Neural cell (in vitro differentiated cells): ENCODE data around the gene TMEM184A. TPM values are rescaled to one million over a fixed set of nuclear protein-coding genes. Genes with fewer than 3 reads are reported as not detected.

Source experiments
- H2AFZ ChIP-seq: fragments of 200-600, 300-800 bp; sonication (generic), shearing (Covaris generic); 2 replicates; pipeline ENCODE4 v1.6.0; 2014; ENCODE audit warnings: low read depth, mild to moderate bottlenecking, antibody characterized with exemption, low read length, moderate library complexity
- H3F3A ChIP-seq: fragments of 200-600 bp; shearing (Covaris generic); 2 replicates; pipeline ENCODE4 v1.6.1; 2016; ENCODE audit warnings: mild to moderate bottlenecking, moderate library complexity, mixed read lengths, antibody characterized with exemption, low read length; ENCODE audit not compliant: insufficient read depth, poor library complexity, severe bottlenecking
- H3K27ac ChIP-seq: fragments of 200-600, 300-800 bp; sonication (generic), shearing (Covaris generic); 2 replicates; pipeline ENCODE4 v1.5.1; 2014; ENCODE audit warnings: mild to moderate bottlenecking, low read length, moderate library complexity
- H3K27me3 ChIP-seq: fragments of 300-800, 200-600 bp; sonication (generic), shearing (Covaris generic); 2 replicates; pipeline ENCODE4 v1.6.0; 2014; ENCODE audit warnings: mild to moderate bottlenecking, low read depth, low read length, moderate library complexity; ENCODE audit not compliant: insufficient read depth
- H3K36me3 ChIP-seq: fragments of 300-800, 200-600 bp; sonication (generic), shearing (Covaris generic); 2 replicates; pipeline ENCODE4 v1.5.1; 2014; ENCODE audit warnings: mild to moderate bottlenecking, antibody characterized with exemption, low read length, moderate library complexity; ENCODE audit not compliant: insufficient read depth
- H3K4me2 ChIP-seq: fragments of 300-800, 200-600 bp; sonication (generic), shearing (Covaris generic); 2 replicates; pipeline ENCODE4 v1.6.0; 2014; ENCODE audit warnings: mild to moderate bottlenecking, low read length
- H3K4me3 ChIP-seq: fragments of 300-800, 200-600 bp; sonication (generic), shearing (Covaris generic); 2 replicates; pipeline ENCODE4 v1.5.1; 2014; ENCODE audit warnings: mild to moderate bottlenecking, low read length, moderate library complexity
- H3K79me2 ChIP-seq: fragments of 200-600 bp; shearing (Covaris generic); replicated peaks from 2 replicates; pipeline ENCODE4 v1.6.0; 2014; ENCODE audit warnings: mild to moderate bottlenecking, low read length, moderate library complexity; ENCODE audit not compliant: insufficient read depth
- H3K9ac ChIP-seq: fragments of 300-800, 200-600 bp; sonication (generic), shearing (Covaris generic); 2 replicates; pipeline ENCODE4 v1.6.1; 2016; ENCODE audit warnings: mild to moderate bottlenecking, low read length, mixed read lengths
- H3K9me2 ChIP-seq: fragments of 200-600 bp; shearing (Covaris generic); 2 replicates; pipeline ENCODE4 v1.6.1; 2016; ENCODE audit warnings: mild to moderate bottlenecking, low read length, mixed read lengths; ENCODE audit not compliant: insufficient read depth
- H3K9me3 ChIP-seq: fragments of 200-600, 300-800 bp; sonication (generic), shearing (Covaris generic); 2 replicates; pipeline ENCODE4 v1.6.1; 2016; ENCODE audit warnings: mild to moderate bottlenecking, mixed run types, low read length, moderate library complexity, mixed read lengths
- H4K20me1 ChIP-seq: fragments of 200-600 bp; shearing (Covaris generic); 2 replicates; pipeline ENCODE4 v1.6.1; 2016; ENCODE audit warnings: mild to moderate bottlenecking, mixed run types; ENCODE audit not compliant: insufficient read depth
- EP300 ChIP-seq: fragments of 450-650 bp; conservative IDR thresholded peaks from 2 replicates; pipeline ENCODE4 v1.6.1; 2014; ENCODE audit warnings: antibody characterized with exemption, mild to moderate bottlenecking, moderate library complexity; ENCODE audit not compliant: poor library complexity, severe bottlenecking
- EZH2 ChIP-seq: fragments of 200-600, 300-800 bp; shearing (Covaris generic), sonication (generic); IDR thresholded peaks from 2 replicates; pipeline ENCODE4 v1.6.1; 2014; ENCODE audit warnings: antibody characterized with exemption, low read length, borderline replicate concordance, mild to moderate bottlenecking; ENCODE audit not compliant: insufficient read depth, poor library complexity, severe bottlenecking
- MXI1 ChIP-seq: fragments of 450-650 bp; conservative IDR thresholded peaks from 2 replicates; pipeline ENCODE4 v1.6.1; 2014; ENCODE audit warnings: antibody characterized with exemption, mild to moderate bottlenecking; ENCODE audit not compliant: poor library complexity, severe bottlenecking
- POLR2AphosphoS5 ChIP-seq: IDR thresholded peaks from 2 replicates; pipeline ENCODE4 v1.6.1; 2012
- RAD21 ChIP-seq: fragments of 450-650 bp; conservative IDR thresholded peaks from 2 replicates; pipeline ENCODE4 v1.6.1; 2014; ENCODE audit warnings: antibody characterized with exemption, mild to moderate bottlenecking, moderate library complexity
- SMC3 ChIP-seq: fragments of 450-650 bp; conservative IDR thresholded peaks from 2 replicates; pipeline ENCODE4 v1.6.1; 2014; ENCODE audit warnings: antibody characterized with exemption, mild to moderate bottlenecking, moderate library complexity; ENCODE audit not compliant: poor library complexity
- TAF1 ChIP-seq: IDR thresholded peaks from 2 replicates; pipeline ENCODE4 v1.6.1; 2012; ENCODE audit warnings: low read depth
- polyA plus RNA-seq: library from polyadenylated mRNA; depleted of rRNA; stranded (reverse); fragments of >200 nt; gene quantifications from 2 replicates; pipeline ENCODE4 v1.2.3, GENCODE V29; 2014
- TF ChIP-seq, protein P1 (sequence below): IDR thresholded peaks from 2 replicates; pipeline ENCODE4 v1.6.1; 2012; ENCODE audit warnings: borderline replicate concordance
- TF ChIP-seq, protein P2 (sequence below): fragments of 450-650 bp; IDR thresholded peaks from 2 replicates; pipeline ENCODE4 v1.5.1; 2014; ENCODE audit warnings: antibody characterized with exemption, mild to moderate bottlenecking, moderate library complexity; ENCODE audit not compliant: poor library complexity, severe bottlenecking

The TMEM184A gene
- polyA plus RNA-seq, 1 donor from 2014 or later: not detected

DNA sequence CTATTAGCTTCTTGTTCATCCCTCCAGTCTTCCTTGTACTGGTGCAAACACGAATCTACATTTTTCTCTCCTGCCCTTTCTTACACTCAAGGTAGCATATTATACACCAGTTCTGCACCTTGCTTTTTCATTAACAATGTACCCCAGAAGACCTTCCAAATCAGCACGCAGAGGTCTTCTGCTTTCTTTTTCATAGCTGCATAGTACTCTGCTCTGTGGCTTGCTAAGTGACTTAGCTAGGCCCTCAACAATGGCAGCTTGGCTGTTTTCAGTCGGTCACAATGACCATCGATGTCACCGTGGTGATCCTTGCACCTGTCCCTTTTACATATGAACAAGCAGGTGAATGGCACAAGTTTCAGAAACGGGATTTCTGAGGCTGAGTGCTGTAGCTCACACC lies 30.6 kb downstream of the TMEM184A start:
- Histone ChIP-seq H3K79me2 (no peaks in the 10 kb centered on the region), H2AFZ (no peak overlapping the region), H3K4me2 (no peak overlapping the region), H3K27ac (no peak overlapping the region), H3K9me2 (no peaks in the 10 kb centered on the region), H4K20me1 (no peaks in the 10 kb centered on the region), H3K9me3 (no peaks in the 10 kb centered on the region), H3K9ac (no peak overlapping the region), H3K27me3 (no peaks in the 10 kb centered on the region), H3F3A (no peaks in the 10 kb centered on the region), H3K36me3 (no peaks in the 10 kb centered on the region), H3K4me3 (no peak overlapping the region)
- TF ChIP-seq POLR2AphosphoS5 (no peak), TAF1 (no peak), SMC3 (no peak), MXI1 (no peak), EZH2 (no peak), RAD21 (no peak), EP300 (no peak)
- TF ChIP-seq, protein P1, sequence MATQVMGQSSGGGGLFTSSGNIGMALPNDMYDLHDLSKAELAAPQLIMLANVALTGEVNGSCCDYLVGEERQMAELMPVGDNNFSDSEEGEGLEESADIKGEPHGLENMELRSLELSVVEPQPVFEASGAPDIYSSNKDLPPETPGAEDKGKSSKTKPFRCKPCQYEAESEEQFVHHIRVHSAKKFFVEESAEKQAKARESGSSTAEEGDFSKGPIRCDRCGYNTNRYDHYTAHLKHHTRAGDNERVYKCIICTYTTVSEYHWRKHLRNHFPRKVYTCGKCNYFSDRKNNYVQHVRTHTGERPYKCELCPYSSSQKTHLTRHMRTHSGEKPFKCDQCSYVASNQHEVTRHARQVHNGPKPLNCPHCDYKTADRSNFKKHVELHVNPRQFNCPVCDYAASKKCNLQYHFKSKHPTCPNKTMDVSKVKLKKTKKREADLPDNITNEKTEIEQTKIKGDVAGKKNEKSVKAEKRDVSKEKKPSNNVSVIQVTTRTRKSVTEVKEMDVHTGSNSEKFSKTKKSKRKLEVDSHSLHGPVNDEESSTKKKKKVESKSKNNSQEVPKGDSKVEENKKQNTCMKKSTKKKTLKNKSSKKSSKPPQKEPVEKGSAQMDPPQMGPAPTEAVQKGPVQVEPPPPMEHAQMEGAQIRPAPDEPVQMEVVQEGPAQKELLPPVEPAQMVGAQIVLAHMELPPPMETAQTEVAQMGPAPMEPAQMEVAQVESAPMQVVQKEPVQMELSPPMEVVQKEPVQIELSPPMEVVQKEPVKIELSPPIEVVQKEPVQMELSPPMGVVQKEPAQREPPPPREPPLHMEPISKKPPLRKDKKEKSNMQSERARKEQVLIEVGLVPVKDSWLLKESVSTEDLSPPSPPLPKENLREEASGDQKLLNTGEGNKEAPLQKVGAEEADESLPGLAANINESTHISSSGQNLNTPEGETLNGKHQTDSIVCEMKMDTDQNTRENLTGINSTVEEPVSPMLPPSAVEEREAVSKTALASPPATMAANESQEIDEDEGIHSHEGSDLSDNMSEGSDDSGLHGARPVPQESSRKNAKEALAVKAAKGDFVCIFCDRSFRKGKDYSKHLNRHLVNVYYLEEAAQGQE: no peak
- TF ChIP-seq, protein P2, sequence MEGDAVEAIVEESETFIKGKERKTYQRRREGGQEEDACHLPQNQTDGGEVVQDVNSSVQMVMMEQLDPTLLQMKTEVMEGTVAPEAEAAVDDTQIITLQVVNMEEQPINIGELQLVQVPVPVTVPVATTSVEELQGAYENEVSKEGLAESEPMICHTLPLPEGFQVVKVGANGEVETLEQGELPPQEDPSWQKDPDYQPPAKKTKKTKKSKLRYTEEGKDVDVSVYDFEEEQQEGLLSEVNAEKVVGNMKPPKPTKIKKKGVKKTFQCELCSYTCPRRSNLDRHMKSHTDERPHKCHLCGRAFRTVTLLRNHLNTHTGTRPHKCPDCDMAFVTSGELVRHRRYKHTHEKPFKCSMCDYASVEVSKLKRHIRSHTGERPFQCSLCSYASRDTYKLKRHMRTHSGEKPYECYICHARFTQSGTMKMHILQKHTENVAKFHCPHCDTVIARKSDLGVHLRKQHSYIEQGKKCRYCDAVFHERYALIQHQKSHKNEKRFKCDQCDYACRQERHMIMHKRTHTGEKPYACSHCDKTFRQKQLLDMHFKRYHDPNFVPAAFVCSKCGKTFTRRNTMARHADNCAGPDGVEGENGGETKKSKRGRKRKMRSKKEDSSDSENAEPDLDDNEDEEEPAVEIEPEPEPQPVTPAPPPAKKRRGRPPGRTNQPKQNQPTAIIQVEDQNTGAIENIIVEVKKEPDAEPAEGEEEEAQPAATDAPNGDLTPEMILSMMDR: no peak

DNA sequence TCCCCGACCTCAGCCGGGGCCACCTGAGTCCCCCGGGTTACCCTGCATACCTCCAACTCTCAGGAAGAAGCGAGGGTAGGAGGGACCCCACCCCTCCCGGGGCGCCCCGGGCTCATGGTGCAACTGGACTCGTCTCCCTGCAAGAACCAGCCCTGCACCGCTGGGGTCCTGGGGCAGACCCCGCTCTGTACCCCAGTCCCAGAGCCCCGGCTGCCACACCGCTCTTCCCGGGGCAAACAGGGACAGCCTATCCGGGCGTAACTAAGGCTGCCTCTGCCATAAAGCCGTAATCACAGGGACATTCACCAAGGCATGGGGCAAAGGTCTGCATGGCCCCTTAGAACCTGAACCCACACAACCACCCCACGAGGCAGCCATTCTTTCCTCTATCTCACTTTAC lies 32.2 kb downstream of the TMEM184A start:
- TF ChIP-seq, protein P1: no peak
- no peak for TF ChIP-seq TAF1
- TF ChIP-seq SMC3: no peak
- H3K36me3 ChIP-seq: no peaks in the 10 kb centered on the region
- no peaks in the 10 kb centered on the region for H3K79me2 ChIP-seq
- H3K4me3 ChIP-seq: no peak overlapping the region
- H3K9me3 ChIP-seq: no peaks in the 10 kb centered on the region
- no peaks in the 10 kb centered on the region for H3K27me3 ChIP-seq
- no peaks in the 10 kb centered on the region for H3K9me2 ChIP-seq
- no peaks in the 10 kb centered on the region for H4K20me1 ChIP-seq
- no peaks in the 10 kb centered on the region for H3F3A ChIP-seq
- H3K4me2 ChIP-seq: no peak overlapping the region
- H3K9ac ChIP-seq: no peak overlapping the region
- H3K27ac ChIP-seq: no peak overlapping the region
- H2AFZ ChIP-seq: no peak overlapping the region
